Liver (tissue), 9 donors: Measurements from ENCODE around the gene PDZD2. TPM values are rescaled to one million over a fixed set of nuclear protein-coding genes. Genes with fewer than 3 reads are reported as not detected.

Experiments
- DNase-seq: peaks from one replicate; pipeline ENCODE4 v3.0.0-alpha.2; 2017; ENCODE audit warnings: low spot score
- H3K27ac ChIP-seq, 2 donors: one replicate each; pipeline ENCODE4 v1.7.0; 2013; ENCODE audit warnings: inconsistent platforms in 2 of 2, low read length in 2 of 2, control low read depth in 1 of 2, low read depth in 1 of 2, mild to moderate bottlenecking in 1 of 2
- H3K27me3 ChIP-seq, 4 donors: one replicate each; pipeline versions ENCODE4 v1.6.1 to v1.7.0; 2013; ENCODE audit warnings: low read length in 3 of 4, inconsistent platforms in 1 of 4, mild to moderate bottlenecking in 1 of 4, moderate library complexity in 1 of 4; ENCODE audit not compliant: control insufficient read depth in 4 of 4, insufficient read depth in 4 of 4
- H3K36me3 ChIP-seq, 4 donors: one replicate each; pipeline versions ENCODE4 v1.6.1 to v1.7.0; 2013; ENCODE audit warnings: low read length in 3 of 4, mild to moderate bottlenecking in 3 of 4, low read depth in 1 of 4, moderate library complexity in 1 of 4; ENCODE audit not compliant: control insufficient read depth in 4 of 4, insufficient read depth in 3 of 4
- H3K4me1 ChIP-seq, 4 donors: one replicate each; pipeline versions ENCODE4 v1.6.1 to v1.7.0; 2013; ENCODE audit warnings: low read length in 3 of 4, mild to moderate bottlenecking in 3 of 4, moderate library complexity in 1 of 4; ENCODE audit not compliant: control insufficient read depth in 4 of 4, insufficient read depth in 4 of 4
- H3K4me3 ChIP-seq, 3 donors: one replicate each; pipeline versions ENCODE4 v1.6.1 to v1.7.0; 2013; ENCODE audit warnings: low read length in 3 of 3, control low read depth in 1 of 3, low read depth in 1 of 3, mild to moderate bottlenecking in 1 of 3
- H3K9ac ChIP-seq, 2 donors: one replicate each; pipeline ENCODE4 v1.7.0; 2013; ENCODE audit warnings: low read length in 2 of 2, mild to moderate bottlenecking in 2 of 2, moderate library complexity in 2 of 2, control low read depth in 1 of 2, low read depth in 1 of 2
- H3K9me3 ChIP-seq, 4 donors: one replicate each; pipeline versions ENCODE4 v1.6.1 to v1.7.0; 2013; ENCODE audit warnings: low read length in 3 of 4; ENCODE audit not compliant: control insufficient read depth in 4 of 4
- EGR1 ChIP-seq, 2 donors: IDR thresholded peaks; 2 replicates each; pipeline ENCODE4 v1.6.1; 2016 to 2018; ENCODE audit warnings: antibody characterized with exemption in 2 of 2, low read depth in 2 of 2
- FOXA1 ChIP-seq: IDR thresholded peaks from 2 replicates; pipeline ENCODE4 v1.6.1; 2016; ENCODE audit warnings: antibody characterized with exemption
- FOXA2 ChIP-seq: IDR thresholded peaks from 2 replicates; pipeline ENCODE4 v1.6.1; 2016; ENCODE audit warnings: antibody characterized with exemption
- GABPA ChIP-seq, 2 donors: IDR thresholded peaks in 1 of 2; conservative IDR thresholded peaks in 1 of 2; 2 replicates each; pipeline ENCODE4 v1.6.1; 2016; ENCODE audit warnings: antibody characterized with exemption in 2 of 2, mild to moderate bottlenecking in 1 of 2, moderate library complexity in 1 of 2
- HNF4A ChIP-seq, 2 donors: conservative IDR thresholded peaks; 2 replicates each; pipeline ENCODE4 v1.6.1; 2016; ENCODE audit warnings: antibody characterized with exemption in 2 of 2, mild to moderate bottlenecking in 2 of 2
- JUND ChIP-seq, 2 donors: IDR thresholded peaks; 2 replicates each; pipeline ENCODE4 v1.6.1; 2016; ENCODE audit warnings: antibody characterized with exemption in 2 of 2
- MAX ChIP-seq: IDR thresholded peaks from 2 replicates; pipeline ENCODE4 v1.6.1; 2016; ENCODE audit warnings: antibody characterized with exemption
- NR2F2 ChIP-seq: IDR thresholded peaks from 2 replicates; pipeline ENCODE4 v1.6.1; 2016; ENCODE audit warnings: antibody characterized with exemption
- RAD21 ChIP-seq, 2 donors: IDR thresholded peaks; 2 replicates each; pipeline ENCODE4 v1.6.1; 2016; ENCODE audit warnings: antibody characterized with exemption in 2 of 2, mild to moderate bottlenecking in 2 of 2
- RXRA ChIP-seq, 2 donors: IDR thresholded peaks; 2 replicates each; pipeline ENCODE4 v1.6.1; 2017 to 2018; ENCODE audit warnings: antibody characterized with exemption in 2 of 2, mild to moderate bottlenecking in 1 of 2
- SP1 ChIP-seq: IDR thresholded peaks from 2 replicates; pipeline ENCODE4 v1.6.1; 2018; ENCODE audit warnings: antibody characterized with exemption, mild to moderate bottlenecking
- TAF1 ChIP-seq: conservative IDR thresholded peaks from 2 replicates; pipeline ENCODE4 v1.6.1; 2016; ENCODE audit warnings: antibody characterized with exemption, mild to moderate bottlenecking
- YY1 ChIP-seq: IDR thresholded peaks from 2 replicates; pipeline ENCODE4 v1.6.1; 2016; ENCODE audit warnings: antibody characterized with exemption, mild to moderate bottlenecking
- WGBS: extraction: QIAGEN DNeasy Blood & Tissue Kit; methylation state at CpG from one replicate; pipeline ENCODE4 v1.1.7; 2013; 5-methylcytosine and 5-hydroxymethylcytosine counted together
- polyA plus RNA-seq, 2 donors: library from polyadenylated mRNA; stranded (reverse) in 1 of 2; unstranded in 1 of 2; fragments of 200-250 nt in 1 of 2; fragments of >200 nt in 1 of 2; fragmentation: Nextera tagmentation in 1 of 2; extraction: Ambion mirVana in 1 of 2; gene quantifications; one replicate each; pipeline versions ENCODE4 v1.2.1 to v1.2.3, GENCODE V29; 2013 to 2015
- total RNA-seq, 2 donors: library from RNA; depleted of rRNA; stranded (reverse); fragments of >200 nt; gene quantifications; one replicate each; pipeline ENCODE4 v1.2.3, GENCODE V29; 2014
- TF ChIP-seq, protein P1 (sequence below): IDR thresholded peaks from 2 replicates; pipeline ENCODE4 v1.6.1; 2016; ENCODE audit warnings: antibody characterized with exemption
- TF ChIP-seq, protein P2 (sequence below): IDR thresholded peaks from 2 replicates; pipeline ENCODE4 v1.6.1; 2016; ENCODE audit warnings: antibody characterized with exemption, mild to moderate bottlenecking
- TF ChIP-seq, protein P3 (sequence below): fragments of 150-350 bp; IDR thresholded peaks from 2 replicates; pipeline ENCODE4 v1.5.1; 2017; ENCODE audit warnings: improper control_type of control experiment, low read depth, low read length; ENCODE audit not compliant: missing input control
- TF ChIP-seq, protein P4 (sequence below): IDR thresholded peaks from 2 replicates; pipeline ENCODE4 v1.6.1; 2016; ENCODE audit warnings: antibody characterized with exemption
- donor health status: healthy.
- donor health status: healthy.
- donor health status: healthy.
- donor health status: healthy.
- donor health status: healthy.

The PDZD2 gene
- total and polyA plus RNA-seq, 4 donors = 0.27 to 1.1 (median 0.54) TPM

GRCh38 chr5:31846934-31847333 lies 208.0 kb downstream of the PDZD2 start:
- H3K4me1 ChIP-seq = no peaks in the 10 kb centered on the region
- DNase-seq = no peak
- H3K27ac ChIP-seq = no peak overlapping the region
- no peaks in the 10 kb centered on the region for H3K9me3 ChIP-seq
- TF ChIP-seq YY1 = no peak
- no peak for TF ChIP-seq GABPA (IDR thresholded peaks at IDR 0.05 in 1 of 2, conservative IDR thresholded peaks at IDR 0.05 in 1 of 2)
- TF ChIP-seq, protein P1, sequence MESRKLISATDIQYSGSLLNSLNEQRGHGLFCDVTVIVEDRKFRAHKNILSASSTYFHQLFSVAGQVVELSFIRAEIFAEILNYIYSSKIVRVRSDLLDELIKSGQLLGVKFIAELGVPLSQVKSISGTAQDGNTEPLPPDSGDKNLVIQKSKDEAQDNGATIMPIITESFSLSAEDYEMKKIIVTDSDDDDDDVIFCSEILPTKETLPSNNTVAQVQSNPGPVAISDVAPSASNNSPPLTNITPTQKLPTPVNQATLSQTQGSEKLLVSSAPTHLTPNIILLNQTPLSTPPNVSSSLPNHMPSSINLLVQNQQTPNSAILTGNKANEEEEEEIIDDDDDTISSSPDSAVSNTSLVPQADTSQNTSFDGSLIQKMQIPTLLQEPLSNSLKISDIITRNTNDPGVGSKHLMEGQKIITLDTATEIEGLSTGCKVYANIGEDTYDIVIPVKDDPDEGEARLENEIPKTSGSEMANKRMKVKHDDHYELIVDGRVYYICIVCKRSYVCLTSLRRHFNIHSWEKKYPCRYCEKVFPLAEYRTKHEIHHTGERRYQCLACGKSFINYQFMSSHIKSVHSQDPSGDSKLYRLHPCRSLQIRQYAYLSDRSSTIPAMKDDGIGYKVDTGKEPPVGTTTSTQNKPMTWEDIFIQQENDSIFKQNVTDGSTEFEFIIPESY = no peak
- no peak for TF ChIP-seq MAX
- no peak for TF ChIP-seq SP1
- TF ChIP-seq HNF4A (conservative IDR thresholded peaks at IDR 0.05) = no peak
- TF ChIP-seq EGR1 (IDR thresholded peaks at IDR 0.05; ENCODE audit: low read depth in 2 of 2) = no peak
- no peak for TF ChIP-seq TAF1
- no peak for TF ChIP-seq JUND (IDR thresholded peaks at IDR 0.05)
- no peak for TF ChIP-seq FOXA2
- TF ChIP-seq NR2F2 = no peak
- no peak overlapping the region for H3K9ac ChIP-seq
- 51% methylated on average over 1 of the region's 1 CpG for WGBS
- H3K4me3 ChIP-seq = no peak overlapping the region
- no peaks in the 10 kb centered on the region for H3K36me3 ChIP-seq
- peaks cover 0 to 2% (median 0%) of the 10 kb centered on the region in 4 donors for H3K27me3 ChIP-seq

GRCh38 chr5:31847354-31847753 lies 208.4 kb downstream of the PDZD2 start:
- Histone ChIP-seq H3K4me3 (no peak overlapping the region), H3K27me3 (peaks cover 0 to 2% (median 0%) of the 10 kb centered on the region in 4 donors), H3K9me3 (no peaks in the 10 kb centered on the region), H3K27ac (no peak overlapping the region), H3K9ac (no peak overlapping the region), H3K4me1 (no peaks in the 10 kb centered on the region), H3K36me3 (no peaks in the 10 kb centered on the region)
- DNase-seq = no peak
- TF ChIP-seq RAD21 (IDR thresholded peaks at IDR 0.05) (no peak), TAF1 (no peak), HNF4A (conservative IDR thresholded peaks at IDR 0.05) (no peak), RXRA (IDR thresholded peaks at IDR 0.05) (no peak), SP1 (no peak), YY1 (no peak), GABPA (IDR thresholded peaks at IDR 0.05 in 1 of 2, conservative IDR thresholded peaks at IDR 0.05 in 1 of 2) (no peak), FOXA1 (no peak), EGR1 (IDR thresholded peaks at IDR 0.05; ENCODE audit: low read depth in 2 of 2) (no peak)
- WGBS = 85% methylated on average over 7 of the region's 7 CpGs

DNA sequence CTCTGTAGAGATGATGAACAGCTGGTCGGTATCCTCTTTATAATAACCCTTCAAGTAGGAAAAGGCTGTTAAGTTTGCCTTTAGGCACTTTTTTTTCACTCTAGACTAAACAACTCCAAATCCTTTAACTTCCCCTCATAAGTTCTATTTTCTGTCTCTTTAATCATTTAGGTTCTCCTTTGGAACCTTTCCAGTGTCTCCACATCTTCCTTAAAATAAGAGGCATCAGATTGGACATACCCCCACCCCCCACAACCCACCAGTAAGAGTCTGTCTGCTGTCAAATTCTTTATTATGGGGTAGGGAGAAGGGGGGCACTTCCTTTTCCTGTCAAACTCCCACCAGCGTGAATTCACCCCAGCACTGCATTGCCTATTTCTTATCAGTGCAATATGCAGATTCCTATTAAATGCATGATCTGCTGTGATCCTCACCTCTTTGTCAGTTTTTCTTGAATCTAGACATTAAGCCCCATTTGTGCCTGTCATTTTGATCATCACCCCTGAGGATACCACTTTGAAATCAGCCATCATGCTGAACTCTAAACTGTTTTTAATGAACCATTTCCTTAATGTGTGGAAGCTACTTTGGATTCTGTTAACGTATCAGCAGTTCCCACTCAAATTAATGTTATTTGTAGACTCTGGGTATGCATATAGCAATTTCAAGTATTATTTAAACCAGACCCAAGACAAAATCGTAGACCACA lies 212.2 kb downstream of the PDZD2 start:
- WGBS = 54% methylated on average over 4 of the region's 4 CpGs
- TF ChIP-seq, protein P2, sequence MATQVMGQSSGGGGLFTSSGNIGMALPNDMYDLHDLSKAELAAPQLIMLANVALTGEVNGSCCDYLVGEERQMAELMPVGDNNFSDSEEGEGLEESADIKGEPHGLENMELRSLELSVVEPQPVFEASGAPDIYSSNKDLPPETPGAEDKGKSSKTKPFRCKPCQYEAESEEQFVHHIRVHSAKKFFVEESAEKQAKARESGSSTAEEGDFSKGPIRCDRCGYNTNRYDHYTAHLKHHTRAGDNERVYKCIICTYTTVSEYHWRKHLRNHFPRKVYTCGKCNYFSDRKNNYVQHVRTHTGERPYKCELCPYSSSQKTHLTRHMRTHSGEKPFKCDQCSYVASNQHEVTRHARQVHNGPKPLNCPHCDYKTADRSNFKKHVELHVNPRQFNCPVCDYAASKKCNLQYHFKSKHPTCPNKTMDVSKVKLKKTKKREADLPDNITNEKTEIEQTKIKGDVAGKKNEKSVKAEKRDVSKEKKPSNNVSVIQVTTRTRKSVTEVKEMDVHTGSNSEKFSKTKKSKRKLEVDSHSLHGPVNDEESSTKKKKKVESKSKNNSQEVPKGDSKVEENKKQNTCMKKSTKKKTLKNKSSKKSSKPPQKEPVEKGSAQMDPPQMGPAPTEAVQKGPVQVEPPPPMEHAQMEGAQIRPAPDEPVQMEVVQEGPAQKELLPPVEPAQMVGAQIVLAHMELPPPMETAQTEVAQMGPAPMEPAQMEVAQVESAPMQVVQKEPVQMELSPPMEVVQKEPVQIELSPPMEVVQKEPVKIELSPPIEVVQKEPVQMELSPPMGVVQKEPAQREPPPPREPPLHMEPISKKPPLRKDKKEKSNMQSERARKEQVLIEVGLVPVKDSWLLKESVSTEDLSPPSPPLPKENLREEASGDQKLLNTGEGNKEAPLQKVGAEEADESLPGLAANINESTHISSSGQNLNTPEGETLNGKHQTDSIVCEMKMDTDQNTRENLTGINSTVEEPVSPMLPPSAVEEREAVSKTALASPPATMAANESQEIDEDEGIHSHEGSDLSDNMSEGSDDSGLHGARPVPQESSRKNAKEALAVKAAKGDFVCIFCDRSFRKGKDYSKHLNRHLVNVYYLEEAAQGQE = no peak
- TF ChIP-seq, protein P3, sequence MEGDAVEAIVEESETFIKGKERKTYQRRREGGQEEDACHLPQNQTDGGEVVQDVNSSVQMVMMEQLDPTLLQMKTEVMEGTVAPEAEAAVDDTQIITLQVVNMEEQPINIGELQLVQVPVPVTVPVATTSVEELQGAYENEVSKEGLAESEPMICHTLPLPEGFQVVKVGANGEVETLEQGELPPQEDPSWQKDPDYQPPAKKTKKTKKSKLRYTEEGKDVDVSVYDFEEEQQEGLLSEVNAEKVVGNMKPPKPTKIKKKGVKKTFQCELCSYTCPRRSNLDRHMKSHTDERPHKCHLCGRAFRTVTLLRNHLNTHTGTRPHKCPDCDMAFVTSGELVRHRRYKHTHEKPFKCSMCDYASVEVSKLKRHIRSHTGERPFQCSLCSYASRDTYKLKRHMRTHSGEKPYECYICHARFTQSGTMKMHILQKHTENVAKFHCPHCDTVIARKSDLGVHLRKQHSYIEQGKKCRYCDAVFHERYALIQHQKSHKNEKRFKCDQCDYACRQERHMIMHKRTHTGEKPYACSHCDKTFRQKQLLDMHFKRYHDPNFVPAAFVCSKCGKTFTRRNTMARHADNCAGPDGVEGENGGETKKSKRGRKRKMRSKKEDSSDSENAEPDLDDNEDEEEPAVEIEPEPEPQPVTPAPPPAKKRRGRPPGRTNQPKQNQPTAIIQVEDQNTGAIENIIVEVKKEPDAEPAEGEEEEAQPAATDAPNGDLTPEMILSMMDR = no peak
- TF ChIP-seq RAD21 (IDR thresholded peaks at IDR 0.05) (no peak), FOXA1 (no peak), HNF4A (conservative IDR thresholded peaks at IDR 0.05) (no peak), JUND (IDR thresholded peaks at IDR 0.05) (no peak), YY1 (no peak), MAX (no peak), NR2F2 (no peak), RXRA (IDR thresholded peaks at IDR 0.05) (no peak)
- TF ChIP-seq, protein P4, sequence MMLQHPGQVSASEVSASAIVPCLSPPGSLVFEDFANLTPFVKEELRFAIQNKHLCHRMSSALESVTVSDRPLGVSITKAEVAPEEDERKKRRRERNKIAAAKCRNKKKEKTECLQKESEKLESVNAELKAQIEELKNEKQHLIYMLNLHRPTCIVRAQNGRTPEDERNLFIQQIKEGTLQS = no peak
- Histone ChIP-seq H3K4me3 (no peak overlapping the region), H3K4me1 (peaks cover 6 to 17% (median 14%) of the 10 kb centered on the region in 4 donors), H3K27me3 (peaks cover 0 to 13% (median 3%) of the 10 kb centered on the region in 4 donors), H3K9ac (no peak overlapping the region), H3K9me3 (no peaks in the 10 kb centered on the region), H3K27ac (no peak overlapping the region), H3K36me3 (no peaks in the 10 kb centered on the region)
- DNase-seq = no peak
